NB4 (cell line): ENCODE data around the gene NTM.

Source experiments
- MAX ChIP-seq: IDR thresholded peaks from 2 replicates; pipeline ENCODE4 v1.6.1; 2011; ENCODE audit warnings: low read depth, low read length
- MYC ChIP-seq: IDR thresholded peaks from 2 replicates; pipeline ENCODE4 v1.6.1; 2011; ENCODE audit warnings: low read depth, low read length
- POLR2A ChIP-seq: IDR thresholded peaks from 2 replicates; pipeline ENCODE4 v1.6.1; 2011; ENCODE audit warnings: mild to moderate bottlenecking; ENCODE audit not compliant: insufficient read length; ENCODE audit errors: extremely low read depth
- TF ChIP-seq, protein P1 (sequence below): IDR thresholded peaks from one replicate; pipeline ENCODE4 v1.5.1; 2012; ENCODE audit warnings: low read depth, low read length

DNA sequence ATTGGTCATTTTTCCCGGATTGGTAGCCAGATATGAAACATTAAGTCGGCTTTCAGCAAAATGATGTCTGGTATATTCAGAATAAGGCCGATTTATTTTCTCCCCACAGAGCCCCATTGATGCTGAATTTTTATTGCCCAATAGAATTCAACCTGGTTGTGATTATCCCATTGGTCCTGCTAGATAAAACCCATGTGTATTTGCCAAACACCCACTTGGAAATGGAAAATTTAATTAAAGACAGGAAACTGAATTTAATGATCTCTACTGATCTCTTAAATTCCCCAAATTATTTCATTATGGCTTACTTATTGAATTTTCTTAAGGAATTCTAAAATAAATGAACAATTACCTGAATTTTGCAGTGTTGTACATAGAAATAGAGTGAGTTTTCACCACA lies 609.8 kb downstream of the NTM start:
- TF ChIP-seq, protein P1, sequence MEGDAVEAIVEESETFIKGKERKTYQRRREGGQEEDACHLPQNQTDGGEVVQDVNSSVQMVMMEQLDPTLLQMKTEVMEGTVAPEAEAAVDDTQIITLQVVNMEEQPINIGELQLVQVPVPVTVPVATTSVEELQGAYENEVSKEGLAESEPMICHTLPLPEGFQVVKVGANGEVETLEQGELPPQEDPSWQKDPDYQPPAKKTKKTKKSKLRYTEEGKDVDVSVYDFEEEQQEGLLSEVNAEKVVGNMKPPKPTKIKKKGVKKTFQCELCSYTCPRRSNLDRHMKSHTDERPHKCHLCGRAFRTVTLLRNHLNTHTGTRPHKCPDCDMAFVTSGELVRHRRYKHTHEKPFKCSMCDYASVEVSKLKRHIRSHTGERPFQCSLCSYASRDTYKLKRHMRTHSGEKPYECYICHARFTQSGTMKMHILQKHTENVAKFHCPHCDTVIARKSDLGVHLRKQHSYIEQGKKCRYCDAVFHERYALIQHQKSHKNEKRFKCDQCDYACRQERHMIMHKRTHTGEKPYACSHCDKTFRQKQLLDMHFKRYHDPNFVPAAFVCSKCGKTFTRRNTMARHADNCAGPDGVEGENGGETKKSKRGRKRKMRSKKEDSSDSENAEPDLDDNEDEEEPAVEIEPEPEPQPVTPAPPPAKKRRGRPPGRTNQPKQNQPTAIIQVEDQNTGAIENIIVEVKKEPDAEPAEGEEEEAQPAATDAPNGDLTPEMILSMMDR, result no peak
- TF ChIP-seq POLR2A, result no peak
- no peak for TF ChIP-seq MAX
- no peak for TF ChIP-seq MYC
